NB4 (cell line): ENCODE data around the gene DPT.

ENCODE experiments used
- CTCF ChIP-seq: IDR thresholded peaks from one replicate; pipeline ENCODE4 v1.5.1; 2012; ENCODE audit warnings: low read depth, low read length
- MAX ChIP-seq: IDR thresholded peaks from 2 replicates; pipeline ENCODE4 v1.6.1; 2011; ENCODE audit warnings: low read depth, low read length
- MYC ChIP-seq: IDR thresholded peaks from 2 replicates; pipeline ENCODE4 v1.6.1; 2011; ENCODE audit warnings: low read depth, low read length
- POLR2A ChIP-seq: IDR thresholded peaks from 2 replicates; pipeline ENCODE4 v1.6.1; 2011; ENCODE audit warnings: mild to moderate bottlenecking; ENCODE audit not compliant: insufficient read length; ENCODE audit errors: extremely low read depth

GRCh38 chr1:168742386-168742785 lies 13.4 kb upstream of the DPT start:
- TF ChIP-seq CTCF (no peak), POLR2A (no peak), MAX (no peak), MYC (no peak)
